GF-D8 (cell line): Measurements from ENCODE around the gene CLK3.
"Not testable (repeated sequence)": the region's sequence is repeated elsewhere in the genome, so short reads cannot be mapped to it uniquely, and the experiment has no call there.

Experiments used
- DNase-seq: peaks from one replicate; lab custom pipeline; 2025; lab: John Stamatoyannopoulos, UW

Gene CLK3

GRCh38 chr15:74620636-74621545 lies 5.3 kb downstream of the CLK3 start:
- peak; percentile 31 for DNase-seq

- no peak for DNase-seq
Observed at GRCh38 chr15:74621546-74621920, 5.9 kb downstream of the CLK3 start.

GRCh38 chr15:74621936-74622335 lies 6.3 kb downstream of the CLK3 start:
- no peak for DNase-seq

- DNase-seq = no peak
Observed at GRCh38 chr15:74622758-74623157, 7.1 kb downstream of the CLK3 start.

- no peak for DNase-seq
Observed at GRCh38 chr15:74624020-74624602, 8.5 kb downstream of the CLK3 start.

- DNase-seq = no peak
Observed at GRCh38 chr15:74625693-74626092, 10.1 kb downstream of the CLK3 start.

- DNase-seq = no peak
Observed at GRCh38 chr15:74626336-74626735, 10.7 kb downstream of the CLK3 start.

GRCh38 chr15:74626752-74627692 lies 11.4 kb downstream of the CLK3 start:
- DNase-seq = no peak

GRCh38 chr15:74627766-74628165 lies 12.1 kb downstream of the CLK3 start:
- no peak for DNase-seq

GRCh38 chr15:74628199-74628598 lies 12.6 kb downstream of the CLK3 start:
- DNase-seq = no peak

GRCh38 chr15:74628949-74629348 lies 13.3 kb downstream of the CLK3 start:
- no peak for DNase-seq

GRCh38 chr15:74629696-74630095 lies 14.1 kb downstream of the CLK3 start:
- not testable (repeated sequence) for DNase-seq

GRCh38 chr15:74630284-74631086 lies 14.8 kb downstream of the CLK3 start:
- no peak for DNase-seq

GRCh38 chr15:74631087-74631385 lies 15.4 kb downstream of the CLK3 start:
- no peak for DNase-seq

- no peak for DNase-seq
Observed at GRCh38 chr15:74631408-74631807, 15.8 kb downstream of the CLK3 start.

GRCh38 chr15:74631935-74632560 lies 16.4 kb downstream of the CLK3 start:
- no peak for DNase-seq

GRCh38 chr15:74632601-74633000 lies 17.0 kb downstream of the CLK3 start:
- no peak for DNase-seq

GRCh38 chr15:74633781-74634180 lies 18.1 kb downstream of the CLK3 start:
- no peak for DNase-seq

GRCh38 chr15:74635228-74635627 lies 19.6 kb downstream of the CLK3 start:
- DNase-seq = no peak

- DNase-seq = no peak
Observed at GRCh38 chr15:74636984-74637383, 21.3 kb downstream of the CLK3 start.

- no peak for DNase-seq
Observed at GRCh38 chr15:74641151-74641550, 25.5 kb downstream of the CLK3 start.
